SU-DHL-6 (cell line): ENCODE measurements around the gene ADH1B.

ENCODE experiments used
- CTCF ChIP-seq: fragments of 200-600 bp; sonication (generic); IDR thresholded peaks from one replicate; pipeline ENCODE4 v1.5.1; 2017; ENCODE audit warnings: antibody characterized with exemption, mild to moderate bottlenecking, low read length, moderate library complexity; ENCODE audit not compliant: insufficient read depth, poor library complexity, severe bottlenecking
- EZH2phosphoT487 ChIP-seq: fragments of 200-600 bp; sonication (generic), shearing (Covaris generic); conservative IDR thresholded peaks from 2 replicates; pipeline ENCODE4 v1.6.1; 2018; ENCODE audit warnings: mild to moderate bottlenecking, antibody characterized with exemption, low read length, moderate library complexity, mixed read lengths

GRCh38 chr4:99282731-99283130, 38.5 kb downstream of the ADH1B start:
- TF ChIP-seq CTCF (no peak), EZH2phosphoT487 (no peak)
